Measurements from ENCODE around the gene NAPB. TPM values are rescaled to one million over a fixed set of nuclear protein-coding genes. Genes with fewer than 3 reads are reported as not detected.

NAPB gene
- polyA plus RNA-seq, 4 donors = 13.5 to 24.5 (median 19.3) TPM

GRCh38 chr20:23408957-23409356 lies 12.3 kb downstream of the NAPB start:
- DNase-seq (ENCODE audit: low read depth in 4 of 4, low spot score in 3 of 4) = no peak

- no peak for DNase-seq (ENCODE audit: low read depth in 4 of 4, low spot score in 3 of 4)
Measured at GRCh38 chr20:23407781-23408464, 13.4 kb downstream of the NAPB start.

DNA sequence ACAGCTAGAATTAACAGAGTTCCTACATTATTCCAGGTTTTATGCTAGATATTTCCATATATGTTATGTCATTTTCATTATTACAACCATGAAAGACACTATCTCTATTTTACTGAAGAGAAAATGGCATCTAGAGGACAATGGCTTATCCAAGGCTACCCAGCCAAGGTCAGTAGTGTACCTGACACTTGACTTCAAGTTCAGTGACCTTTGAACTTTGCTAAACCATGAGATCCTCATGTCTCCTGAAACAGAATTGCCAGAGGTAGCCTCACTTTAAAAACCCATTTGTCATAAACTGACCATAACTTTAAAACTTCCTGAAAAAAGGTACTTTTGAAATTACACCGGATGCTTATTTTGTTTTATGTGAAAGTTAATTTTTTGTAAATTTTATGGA lies 14.4 kb downstream of the NAPB start:
- no peak for DNase-seq (ENCODE audit: low read depth in 4 of 4, low spot score in 3 of 4)

GRCh38 chr20:23404196-23404595 lies 17.1 kb downstream of the NAPB start:
- no peak for DNase-seq (ENCODE audit: low read depth in 4 of 4, low spot score in 3 of 4)

DNA sequence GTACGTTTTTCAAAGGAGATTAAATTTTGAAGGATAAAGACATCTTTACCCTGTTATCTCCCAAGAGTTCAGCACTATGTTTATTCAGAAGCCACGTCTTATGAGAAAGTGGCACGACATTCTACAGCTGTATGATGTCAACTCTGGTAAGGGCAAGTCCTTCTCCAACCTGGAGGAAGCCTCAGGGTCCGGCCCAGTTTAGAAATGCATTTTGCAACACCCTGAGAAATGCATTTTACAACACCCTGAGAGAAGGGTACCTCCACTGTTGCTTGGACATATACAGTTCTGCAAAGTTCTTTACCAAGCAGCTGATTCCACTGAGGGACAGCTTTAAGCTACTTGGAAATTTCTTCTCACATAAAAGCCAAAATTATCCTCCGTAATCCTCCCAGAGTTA lies 17.5 kb downstream of the NAPB start:
- no peak for DNase-seq (ENCODE audit: low read depth in 4 of 4, low spot score in 3 of 4)

DNA sequence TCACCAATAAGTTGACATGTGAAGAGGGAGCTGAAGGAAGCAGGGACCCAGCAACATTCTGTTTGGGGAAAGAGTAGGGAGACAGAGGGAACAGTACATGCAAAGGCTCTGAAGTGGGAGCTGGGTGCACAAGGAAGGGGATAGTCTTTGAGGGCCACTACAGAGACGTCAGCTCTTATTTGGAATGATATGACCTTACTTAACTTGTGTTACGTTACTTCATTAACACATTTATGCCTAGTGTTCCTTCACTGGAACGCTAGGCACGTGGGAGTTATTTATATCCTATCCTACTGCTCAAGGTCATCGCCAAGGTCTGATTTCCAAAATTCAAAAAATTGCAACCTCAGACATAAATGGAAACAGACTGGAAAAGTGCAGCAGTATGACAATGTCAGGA lies 20.2 kb downstream of the NAPB start:
- no peak for DNase-seq (ENCODE audit: low read depth in 4 of 4, low spot score in 3 of 4)

GRCh38 chr20:23399568-23400241 lies 21.6 kb downstream of the NAPB start:
- no peak for DNase-seq (ENCODE audit: low read depth in 4 of 4, low spot score in 3 of 4)

GRCh38 chr20:23397961-23398360 lies 23.3 kb downstream of the NAPB start:
- no peak for DNase-seq (ENCODE audit: low read depth in 4 of 4, low spot score in 3 of 4)

GRCh38 chr20:23396950-23397627 lies 24.2 kb downstream of the NAPB start:
- no peak for DNase-seq (ENCODE audit: low read depth in 4 of 4, low spot score in 3 of 4)

DNA sequence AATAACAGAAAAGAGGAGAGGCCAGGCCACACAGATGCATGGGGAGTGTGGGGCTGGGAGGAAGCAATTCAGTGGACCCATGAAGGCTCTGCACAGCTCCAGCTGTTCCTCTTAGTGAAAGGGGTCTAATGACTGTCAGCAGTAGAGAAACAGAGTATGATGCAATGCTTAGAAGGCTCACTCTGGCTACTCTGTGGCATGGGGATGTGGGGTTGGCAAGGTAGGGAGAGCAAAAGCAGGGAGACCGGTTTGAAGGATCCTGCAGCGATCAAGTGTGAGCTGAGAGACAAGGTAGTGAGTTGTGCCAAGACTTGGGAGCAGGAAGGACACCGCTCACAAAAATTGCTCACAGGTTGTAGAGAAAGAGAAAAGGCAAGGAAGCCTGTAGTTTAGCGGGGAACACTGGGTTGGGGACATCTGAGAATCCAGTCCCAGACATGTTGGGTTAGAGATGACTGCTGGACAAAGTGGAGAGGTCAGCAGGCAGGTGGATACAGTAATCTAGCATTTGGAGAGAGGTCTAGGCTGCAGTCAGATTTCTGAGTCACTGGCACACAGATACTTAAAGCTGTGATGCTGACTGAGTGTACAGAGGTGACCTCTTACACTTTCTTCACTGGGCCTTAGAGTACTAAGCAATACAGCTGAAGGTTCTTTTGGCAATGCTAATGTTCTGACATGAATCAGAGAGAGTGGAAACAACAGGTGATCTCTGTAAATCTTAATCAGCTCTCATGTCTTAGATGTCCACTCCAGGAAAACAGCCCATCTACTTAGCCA lies 27.1 kb downstream of the NAPB start:
- no peak for DNase-seq (ENCODE audit: low read depth in 4 of 4, low spot score in 3 of 4)

GRCh38 chr20:23391707-23392310 lies 29.5 kb downstream of the NAPB start:
- DNase-seq (ENCODE audit: low read depth in 4 of 4, low spot score in 3 of 4) = no peak

DNA sequence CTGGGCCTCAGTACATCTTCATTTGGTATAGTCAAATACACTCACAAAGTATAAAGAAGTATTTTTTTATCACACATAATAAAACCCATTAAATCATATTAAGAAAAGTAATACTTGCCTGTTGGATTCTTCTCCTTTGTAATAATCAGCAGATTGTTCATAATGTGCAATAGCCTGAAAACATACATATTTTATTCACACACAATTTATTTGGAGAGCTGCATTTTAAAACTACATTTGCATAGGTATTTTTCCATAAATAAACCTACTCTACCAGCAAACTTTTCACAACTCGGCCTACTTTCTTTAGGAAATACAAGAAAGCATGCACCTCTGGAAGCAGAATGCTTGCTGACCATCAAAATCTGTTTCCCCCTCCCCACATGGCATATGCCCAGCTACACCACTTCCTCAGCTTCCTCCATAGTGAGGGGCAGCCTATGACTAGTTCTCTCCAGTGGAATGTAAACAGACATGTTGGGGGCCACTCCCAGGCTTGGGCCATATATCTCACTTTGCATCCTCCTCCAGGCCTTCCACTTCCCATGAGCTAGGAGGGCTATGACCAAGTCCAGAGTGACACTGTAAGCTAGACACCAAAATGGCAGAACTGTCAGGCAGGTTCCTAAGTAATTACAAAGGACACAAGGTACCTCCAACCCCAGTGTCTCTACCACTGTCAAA lies 31.1 kb downstream of the NAPB start:
- no peak for DNase-seq (ENCODE audit: low read depth in 4 of 4, low spot score in 3 of 4)

- no peak for DNase-seq (ENCODE audit: low read depth in 4 of 4, low spot score in 3 of 4)
Measured at GRCh38 chr20:23387118-23387443, 34.2 kb downstream of the NAPB start.

GRCh38 chr20:23386304-23387117 lies 34.8 kb downstream of the NAPB start:
- no peak for DNase-seq (ENCODE audit: low read depth in 4 of 4, low spot score in 3 of 4)

DNA sequence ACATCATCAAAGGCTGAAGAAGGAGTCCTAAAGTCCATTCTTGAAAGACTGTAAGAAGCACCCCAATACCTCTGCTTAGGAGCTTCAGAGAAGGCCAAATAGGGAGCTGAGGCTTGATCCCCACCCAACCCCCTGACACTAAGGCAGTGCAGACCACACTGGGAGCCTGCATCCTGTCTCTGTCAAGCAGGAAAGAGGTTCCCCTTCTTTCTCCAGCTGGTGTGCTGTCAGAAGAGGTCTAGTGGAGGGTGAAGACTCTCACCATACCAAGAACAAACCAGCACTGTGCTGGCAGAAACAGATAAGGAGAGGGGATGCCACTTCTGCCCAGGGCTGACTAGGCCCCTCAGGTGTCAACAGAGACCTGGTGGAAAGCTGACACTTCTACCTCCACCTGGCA lies 39.4 kb downstream of the NAPB start:
- DNase-seq (ENCODE audit: low read depth in 4 of 4, low spot score in 3 of 4) = no peak

- no peak for DNase-seq (ENCODE audit: low read depth in 4 of 4, low spot score in 3 of 4)
Measured at GRCh38 chr20:23379772-23380171, 41.5 kb downstream of the NAPB start.

DNA sequence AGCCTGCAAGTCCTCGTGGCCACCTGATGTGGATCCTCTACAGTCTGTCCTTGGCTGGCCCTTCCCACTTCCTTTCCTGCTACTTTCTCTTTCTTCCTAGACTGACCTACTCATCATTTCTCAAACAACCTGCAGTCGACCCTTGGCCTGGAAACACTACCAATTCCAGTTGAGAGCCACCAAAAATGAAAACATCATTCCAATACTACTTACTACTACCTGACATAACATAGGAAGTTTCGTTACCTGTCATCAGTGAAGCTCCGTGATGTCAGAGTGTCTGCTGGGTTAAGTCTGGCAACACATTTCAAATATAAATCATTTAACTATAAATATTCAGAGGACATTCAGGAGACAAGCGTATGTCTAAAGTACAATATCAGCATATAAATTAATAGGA lies 45.5 kb downstream of the NAPB start:
- DNase-seq (ENCODE audit: low read depth in 4 of 4, low spot score in 3 of 4) = no peak

DNA sequence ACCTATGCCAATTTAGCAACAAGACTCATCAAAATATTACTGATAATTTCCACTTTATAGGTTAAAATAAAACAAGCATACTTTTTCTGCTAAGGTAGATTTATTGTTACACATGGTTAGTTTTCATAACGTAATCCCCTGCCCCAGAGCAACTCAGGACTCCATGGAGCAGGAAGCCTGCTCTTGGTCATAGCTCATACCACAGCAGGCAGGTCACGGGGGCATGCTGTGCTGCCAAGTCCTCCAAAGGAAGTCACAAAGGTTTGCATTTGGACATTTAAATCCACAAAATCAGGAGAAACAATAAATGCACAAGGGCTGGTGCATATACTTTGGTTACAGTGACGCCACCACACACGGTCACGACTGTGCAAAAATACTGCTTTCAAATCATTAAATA lies 46.8 kb downstream of the NAPB start:
- no peak for DNase-seq (ENCODE audit: low read depth in 4 of 4, low spot score in 3 of 4)

DNA sequence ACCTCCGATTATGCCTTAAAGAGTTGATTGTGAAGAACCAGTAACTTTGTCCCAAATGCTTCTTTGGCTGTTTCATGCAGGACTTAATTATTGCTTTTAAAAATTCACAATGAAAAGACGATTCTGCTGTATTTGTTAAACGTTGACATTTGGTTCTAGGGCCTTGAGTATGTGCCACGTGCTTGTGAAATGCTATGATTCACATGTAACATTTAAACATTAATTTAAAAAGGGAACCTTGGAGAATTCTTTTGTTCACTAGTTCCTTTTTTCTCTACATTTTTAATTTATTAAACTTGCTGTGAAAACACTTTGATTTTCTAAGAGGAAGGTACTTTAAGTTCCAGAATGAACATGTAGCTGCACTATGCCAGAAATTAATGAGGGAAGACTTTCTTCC lies 49.8 kb downstream of the NAPB start:
- DNase-seq (ENCODE audit: low read depth in 4 of 4, low spot score in 3 of 4) = no peak

- no peak for DNase-seq (ENCODE audit: low read depth in 4 of 4, low spot score in 3 of 4)
Measured at GRCh38 chr20:23370873-23371272, 50.4 kb downstream of the NAPB start.

Data from left renal pelvis (tissue), 4 donors.